ENCODE measurements around the gene TMEM151B.
A peak's percentile ranks its signal among the peaks of the same experiment; 100 is the strongest.

The TMEM151B gene

GRCh38 chr6:44263354-44264100 is 6.7 kb upstream of the TMEM151B start:
- TF ChIP-seq CTCF (conservative IDR thresholded peaks at IDR 0.05; ENCODE audit: low read length) (no peak), EZH2phosphoT487 (IDR thresholded peaks at IDR 0.05; ENCODE audit: borderline replicate concordance) (no peak)
- Histone ChIP-seq H2AFZ (ENCODE audit: low read length) (no peak overlapping the region), H4K20me1 (ENCODE audit: insufficient read depth, low read length, poor library complexity, severe bottlenecking) (peaks cover 18% of the 10 kb centered on the region), H3K4me1 (ENCODE audit: insufficient read depth, low read length, poor library complexity, severe bottlenecking) (peaks cover 38% of the 10 kb centered on the region), H3K9me3 (ENCODE audit: insufficient read depth, low read depth, low read length) (no peaks in the 10 kb centered on the region), H3F3A (ENCODE audit: low read depth) (no peaks in the 10 kb centered on the region), H3K27me3 (ENCODE audit: insufficient read depth, low read length, poor library complexity, severe bottlenecking) (no peaks in the 10 kb centered on the region), H3K79me2 (ENCODE audit: insufficient read depth, low read length) (peaks cover 36% of the 10 kb centered on the region), H3K36me3 (ENCODE audit: insufficient read depth, low read length) (peaks cover 3% of the 10 kb centered on the region; the same call in 1 of the 2 replicates), H3K4me3 (ENCODE audit: low read length, poor library complexity, severe bottlenecking) (peak overlapping the region; percentile 85), H3K4me2 (ENCODE audit: low read depth, low read length, poor library complexity, severe bottlenecking) (peak overlapping the region; percentile 93), H3K9me2 (replicated peaks; ENCODE audit: low read depth, low read length) (no peaks in the 10 kb centered on the region), H3K9ac (ENCODE audit: low read depth, low read length, poor library complexity, severe bottlenecking) (peak overlapping the region; percentile 82)

GRCh38 chr6:44264154-44265006 is 5.9 kb upstream of the TMEM151B start:
- TF ChIP-seq EZH2phosphoT487 (IDR thresholded peaks at IDR 0.05; ENCODE audit: borderline replicate concordance) (no peak), CTCF (conservative IDR thresholded peaks at IDR 0.05; ENCODE audit: low read length) (no peak)
- H3K4me1 ChIP-seq (ENCODE audit: insufficient read depth, low read length, poor library complexity, severe bottlenecking) = peaks cover 44% of the 10 kb centered on the region
- peak overlapping the region; percentile 82 for H3K9ac ChIP-seq (ENCODE audit: low read depth, low read length, poor library complexity, severe bottlenecking)
- H4K20me1 ChIP-seq (ENCODE audit: insufficient read depth, low read length, poor library complexity, severe bottlenecking) = peaks cover 18% of the 10 kb centered on the region
- H3F3A ChIP-seq (ENCODE audit: low read depth) = no peaks in the 10 kb centered on the region
- H3K9me2 ChIP-seq (replicated peaks; ENCODE audit: low read depth, low read length) = no peaks in the 10 kb centered on the region
- no peaks in the 10 kb centered on the region for H3K27me3 ChIP-seq (ENCODE audit: insufficient read depth, low read length, poor library complexity, severe bottlenecking)
- H3K36me3 ChIP-seq (ENCODE audit: insufficient read depth, low read length) = no peaks in the 10 kb centered on the region; the same call in 1 of the 2 replicates
- H3K4me3 ChIP-seq (ENCODE audit: low read length, poor library complexity, severe bottlenecking) = peak overlapping the region; percentile 85
- H3K4me2 ChIP-seq (ENCODE audit: low read depth, low read length, poor library complexity, severe bottlenecking) = peak overlapping the region; percentile 93
- H3K9me3 ChIP-seq (ENCODE audit: insufficient read depth, low read depth, low read length) = no peaks in the 10 kb centered on the region
- peaks cover 36% of the 10 kb centered on the region for H3K79me2 ChIP-seq (ENCODE audit: insufficient read depth, low read length)
- peak overlapping the region; percentile 85; the same call in 1 of the 2 replicates for H2AFZ ChIP-seq (ENCODE audit: low read length)

GRCh38 chr6:44265007-44265721 is 5.1 kb upstream of the TMEM151B start, which contains the start of gene NFKBIE:
Gene NFKBIE (minus strand): TSS chr6:44265551. CDS start chr6:44265346, 205 bp downstream.
- no peaks in the 10 kb centered on the region for H3K9me2 ChIP-seq (replicated peaks; ENCODE audit: low read depth, low read length)
- no peaks in the 10 kb centered on the region for H3K9me3 ChIP-seq (ENCODE audit: insufficient read depth, low read depth, low read length)
- peaks cover 36% of the 10 kb centered on the region for H3K79me2 ChIP-seq (ENCODE audit: insufficient read depth, low read length)
- peaks cover 45% of the 10 kb centered on the region for H3K4me1 ChIP-seq (ENCODE audit: insufficient read depth, low read length, poor library complexity, severe bottlenecking)
- no peaks in the 10 kb centered on the region for H3K36me3 ChIP-seq (ENCODE audit: insufficient read depth, low read length)
- no peaks in the 10 kb centered on the region for H3K27me3 ChIP-seq (ENCODE audit: insufficient read depth, low read length, poor library complexity, severe bottlenecking)
- H3K4me3 ChIP-seq (ENCODE audit: low read length, poor library complexity, severe bottlenecking) = peak within 1 kb of the TSS; percentile 85
- peak within 1 kb of the TSS; percentile 82 for H3K9ac ChIP-seq (ENCODE audit: low read depth, low read length, poor library complexity, severe bottlenecking)
- no peak for TF ChIP-seq EZH2phosphoT487 (IDR thresholded peaks at IDR 0.05; ENCODE audit: borderline replicate concordance)
- peak; percentile 61 for TF ChIP-seq CTCF (conservative IDR thresholded peaks at IDR 0.05; ENCODE audit: low read length)
- peak within 1 kb of the TSS; percentile 85 for H2AFZ ChIP-seq (ENCODE audit: low read length)
- H4K20me1 ChIP-seq (ENCODE audit: insufficient read depth, low read length, poor library complexity, severe bottlenecking) = peaks cover 18% of the 10 kb centered on the region
- no peaks in the 10 kb centered on the region for H3F3A ChIP-seq (ENCODE audit: low read depth)
- peak within 1 kb of the TSS; percentile 93 for H3K4me2 ChIP-seq (ENCODE audit: low read depth, low read length, poor library complexity, severe bottlenecking)

All from Loucy (cell line).